Neuronal stem cell (in vitro differentiated cells): ENCODE measurements around the gene MYL2.
A peak's percentile ranks its signal among the peaks of the same experiment; 100 is the strongest.

Source experiments
- DNase-seq: peaks from one replicate; pipeline ENCODE4 v3.0.0-alpha.2; 2013; ENCODE audit warnings: low spot score
- H2AFZ ChIP-seq: one replicate; pipeline ENCODE4 v1.6.1; 2013; ENCODE audit warnings: mild to moderate bottlenecking, low read length, inconsistent platforms
- H2AK5ac ChIP-seq: 2 replicates; pipeline ENCODE4 v1.6.1; 2013; ENCODE audit warnings: low read depth, mild to moderate bottlenecking, inconsistent platforms, low read length, moderate library complexity, mixed read lengths
- H2BK120ac ChIP-seq: 2 replicates; pipeline ENCODE4 v1.6.1; 2013; ENCODE audit warnings: low read depth, mild to moderate bottlenecking, inconsistent platforms, low read length, moderate library complexity, mixed read lengths
- H2BK12ac ChIP-seq: one replicate; pipeline ENCODE4 v1.6.1; 2013; ENCODE audit warnings: low read length, inconsistent platforms
- H2BK15ac ChIP-seq: 2 replicates; pipeline ENCODE4 v1.6.1; 2013; ENCODE audit warnings: mild to moderate bottlenecking, low read length, inconsistent platforms, mixed read lengths
- H2BK5ac ChIP-seq: one replicate; pipeline ENCODE4 v1.6.1; 2013; ENCODE audit warnings: inconsistent platforms, mild to moderate bottlenecking, low read length, moderate library complexity
- H3K14ac ChIP-seq: one replicate; pipeline ENCODE4 v1.6.1; 2013; ENCODE audit warnings: low read length, inconsistent platforms
- H3K18ac ChIP-seq: 2 replicates; pipeline ENCODE4 v1.6.1; 2013; ENCODE audit warnings: low read length, inconsistent platforms
- H3K23ac ChIP-seq: 2 replicates; pipeline ENCODE4 v1.6.1; 2013; ENCODE audit warnings: low read depth, mild to moderate bottlenecking, mixed read lengths, low read length, inconsistent platforms; ENCODE audit not compliant: poor library complexity
- H3K27ac ChIP-seq: replicated peaks from 3 replicates; pipeline ENCODE4 v1.5.1; 2013; ENCODE audit warnings: low read length, inconsistent platforms
- H3K27me3 ChIP-seq, 3 experiments: 2 replicates each; pipeline ENCODE4 v1.6.1; 2013; ENCODE audit warnings: low read length in 3 of 3, mild to moderate bottlenecking in 2 of 3, inconsistent platforms in 1 of 3, low read depth in 1 of 3, mixed read lengths in 1 of 3, moderate library complexity in 1 of 3; ENCODE audit not compliant: control insufficient read depth in 3 of 3, insufficient read depth in 3 of 3
- H3K36me3 ChIP-seq, 2 donors: replicated peaks in 1 of 2; 2 replicates each; pipeline ENCODE4 v1.6.1; 2013; ENCODE audit warnings: low read length in 2 of 2; ENCODE audit not compliant: control insufficient read depth in 2 of 2, insufficient read depth in 2 of 2
- H3K4ac ChIP-seq: 2 replicates; pipeline ENCODE4 v1.6.1; 2013; ENCODE audit warnings: inconsistent platforms, mild to moderate bottlenecking, low read length, moderate library complexity
- H3K4me1 ChIP-seq, 2 donors: 1 replicate in 1 of 2; 2 replicates in 1 of 2; pipeline ENCODE4 v1.6.1; 2013; ENCODE audit warnings: low read length in 2 of 2, low read depth in 1 of 2; ENCODE audit not compliant: control insufficient read depth in 2 of 2, insufficient read depth in 1 of 2
- H3K4me2 ChIP-seq: one replicate; pipeline ENCODE4 v1.6.1; 2013; ENCODE audit warnings: mild to moderate bottlenecking, low read length, inconsistent platforms; ENCODE audit not compliant: insufficient read depth, poor library complexity, severe bottlenecking
- H3K4me3 ChIP-seq, 2 donors: 2 replicates each; pipeline ENCODE4 v1.5.1; 2013; ENCODE audit warnings: low read length in 2 of 2, mild to moderate bottlenecking in 2 of 2, inconsistent platforms in 1 of 2, moderate library complexity in 1 of 2
- H3K79me1 ChIP-seq: one replicate; pipeline ENCODE4 v1.6.1; 2013; ENCODE audit warnings: low read depth, mild to moderate bottlenecking, inconsistent platforms, low read length, moderate library complexity
- H3K9ac ChIP-seq: one replicate; pipeline ENCODE4 v1.6.1; 2013; ENCODE audit warnings: mild to moderate bottlenecking, low read depth, low read length, inconsistent platforms; ENCODE audit not compliant: poor library complexity
- H3K9me3 ChIP-seq, 2 donors: replicated peaks in 1 of 2; 2 replicates each; pipeline versions ENCODE3 to v1.6.1; 2013; ENCODE audit warnings: low read length in 2 of 2, mild to moderate bottlenecking in 2 of 2, inconsistent platforms in 1 of 2, low read depth in 1 of 2, mixed read lengths in 1 of 2, moderate library complexity in 1 of 2; ENCODE audit not compliant: control insufficient read depth in 2 of 2, insufficient read depth in 1 of 2
- H4K8ac ChIP-seq: one replicate; pipeline ENCODE4 v1.6.1; 2013; ENCODE audit warnings: low read depth, mild to moderate bottlenecking, inconsistent platforms, low read length, moderate library complexity
- H4K91ac ChIP-seq: one replicate; pipeline ENCODE4 v1.6.1; 2013; ENCODE audit warnings: low read length, low read depth, mild to moderate bottlenecking, inconsistent platforms; ENCODE audit not compliant: poor library complexity
- WGBS, 2 donors: extraction: QIAGEN DNeasy Blood & Tissue Kit; methylation state at CpG; one replicate each; pipeline ENCODE4 v1.1.7; 2013; ENCODE audit warnings: missing lambda C conversion rate in 2 of 2, mixed read lengths in 1 of 2; ENCODE audit not compliant: insufficient read length in 2 of 2, insufficient replicate concordance in 1 of 2; ENCODE audit errors: extremely low coverage in 2 of 2; 5-methylcytosine and 5-hydroxymethylcytosine counted together

MYL2 gene

DNA sequence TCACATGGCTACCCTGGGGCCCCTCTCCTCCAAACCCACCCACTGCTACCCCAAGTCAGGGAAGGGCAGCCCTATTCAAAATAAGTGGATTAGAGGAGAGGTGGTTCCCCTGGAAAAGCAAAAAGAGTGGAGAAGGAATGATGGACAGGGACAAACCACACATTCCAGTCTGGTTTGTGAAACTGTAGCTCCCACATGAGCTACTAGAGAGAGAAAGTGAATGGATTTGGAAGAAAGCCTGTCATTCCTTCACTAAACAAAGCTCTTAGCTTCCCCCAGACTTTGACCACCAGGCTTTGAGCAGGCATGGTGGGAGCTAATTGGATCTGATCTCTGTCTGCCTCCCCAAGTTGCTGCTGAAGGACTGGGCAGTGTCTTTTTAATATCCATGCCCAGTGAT lies 45.6 kb downstream of the MYL2 start:
- Histone ChIP-seq H3K18ac (no peak overlapping the region), H2BK15ac (no peak overlapping the region), H2AK5ac (no peak overlapping the region), H3K4me2 (no peak overlapping the region), H3K4me1 (no peaks in the 10 kb centered on the region), H2BK5ac (no peak overlapping the region), H3K9ac (no peak overlapping the region), H3K9me3 (no peaks in the 10 kb centered on the region), H2BK120ac (no peak overlapping the region), H3K27ac (peak overlapping the region; percentile 9), H3K27me3 (no peaks in the 10 kb centered on the region), H3K36me3 (no peaks in the 10 kb centered on the region), H4K91ac (no peak overlapping the region), H3K4me3 (no peak overlapping the region), H3K4ac (no peak overlapping the region), H3K23ac (no peak overlapping the region), H3K79me1 (no peaks in the 10 kb centered on the region), H2AFZ (no peak overlapping the region), H3K14ac (no peak overlapping the region), H4K8ac (no peak overlapping the region), H2BK12ac (no peak overlapping the region)
- DNase-seq, result no peak

DNA sequence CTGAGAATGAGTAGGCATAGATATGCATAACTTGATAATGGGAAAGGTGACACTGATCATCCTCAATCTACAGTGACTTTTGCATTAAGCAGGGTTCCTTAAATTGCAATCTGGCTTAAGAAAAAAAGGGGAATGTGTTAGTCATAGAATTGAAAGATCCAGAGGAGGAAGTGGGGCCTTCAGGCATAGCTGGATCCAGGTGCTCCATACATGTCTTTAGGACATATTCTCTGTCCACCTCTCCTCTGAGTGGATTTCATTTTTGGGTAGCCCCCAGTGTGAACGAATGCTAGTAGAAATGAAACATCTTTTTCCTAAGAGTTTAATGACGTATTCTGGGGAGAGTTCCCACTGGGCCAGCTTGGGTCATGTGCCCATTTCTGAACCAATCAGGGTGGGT lies 46.0 kb downstream of the MYL2 start:
- WGBS, 2 donors, result no CpG with 5 or more reads among the region's 2 CpGs
- no peaks in the 10 kb centered on the region for H3K4me1 ChIP-seq
- H3K27ac ChIP-seq, result no peak overlapping the region

DNA sequence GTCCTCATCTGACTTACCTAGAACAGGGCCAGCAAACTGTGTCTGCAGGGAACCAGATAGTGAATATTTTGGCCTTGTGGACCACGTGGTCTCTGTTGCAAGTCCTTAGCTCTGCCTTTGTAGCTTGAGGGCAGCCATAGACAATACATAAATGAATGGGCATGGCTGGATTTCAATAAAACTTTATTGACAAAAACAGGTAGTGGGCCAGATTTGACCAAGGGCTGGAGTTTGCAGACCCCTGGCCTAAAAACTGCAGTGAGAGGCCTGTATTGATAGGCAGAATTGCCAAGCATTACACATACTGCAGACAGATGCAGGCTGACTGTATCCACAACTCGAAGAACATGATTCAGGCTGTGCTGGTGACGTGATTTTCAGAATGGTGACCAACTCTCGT lies 48.3 kb downstream of the MYL2 start:
- no CpG with 5 or more reads among the region's 4 CpGs for WGBS, 2 donors
- DNase-seq, result no peak
- Histone ChIP-seq H2AK5ac (no peak overlapping the region), H4K91ac (no peak overlapping the region), H3K4ac (no peak overlapping the region), H2BK12ac (no peak overlapping the region), H3K4me2 (no peak overlapping the region), H2BK120ac (no peak overlapping the region), H4K8ac (no peak overlapping the region), H3K14ac (no peak overlapping the region), H2BK5ac (no peak overlapping the region), H2AFZ (no peak overlapping the region), H3K27me3 (no peaks in the 10 kb centered on the region), H2BK15ac (no peak overlapping the region), H3K4me3 (no peak overlapping the region), H3K9ac (no peak overlapping the region), H3K27ac (no peak overlapping the region), H3K79me1 (no peaks in the 10 kb centered on the region), H3K4me1 (no peaks in the 10 kb centered on the region), H3K23ac (no peak overlapping the region), H3K18ac (no peak overlapping the region), H3K36me3 (no peaks in the 10 kb centered on the region), H3K9me3 (peaks cover 0 to 3% of the 10 kb centered on the region in 2 donors)

More for the DNA sequence above, 46.0 kb downstream of the MYL2 start:
- Histone ChIP-seq H3K4me3 (no peak overlapping the region), H4K91ac (no peak overlapping the region), H3K4ac (no peak overlapping the region), H3K14ac (no peak overlapping the region), H3K23ac (no peak overlapping the region), H2AK5ac (no peak overlapping the region), H3K18ac (no peak overlapping the region), H3K36me3 (no peaks in the 10 kb centered on the region), H2BK15ac (no peak overlapping the region), H2BK12ac (no peak overlapping the region), H3K27me3 (no peaks in the 10 kb centered on the region), H4K8ac (no peak overlapping the region), H3K9ac (no peak overlapping the region), H3K9me3 (no peaks in the 10 kb centered on the region), H3K4me2 (no peak overlapping the region), H3K79me1 (no peaks in the 10 kb centered on the region), H2AFZ (no peak overlapping the region), H2BK120ac (no peak overlapping the region), H2BK5ac (no peak overlapping the region)
- DNase-seq, result no peak

- H3K14ac ChIP-seq, result no peak overlapping the region
- H3K79me1 ChIP-seq, result no peaks in the 10 kb centered on the region
- no peak overlapping the region for H2AFZ ChIP-seq
These were observed 50.6 kb downstream of the MYL2 start for GRCh38 chr12:110869803-110870202.

More at GRCh38 chr12:110869803-110870202, 50.6 kb downstream of the MYL2 start:
- Histone ChIP-seq H3K9me3 (peaks cover 0 to 3% of the 10 kb centered on the region in 2 donors), H2BK15ac (no peak overlapping the region), H3K4me1 (no peaks in the 10 kb centered on the region), H4K91ac (no peak overlapping the region), H3K4me2 (no peak overlapping the region), H3K18ac (no peak overlapping the region), H3K27ac (no peak overlapping the region), H2BK5ac (no peak overlapping the region), H3K36me3 (no peaks in the 10 kb centered on the region), H2BK12ac (no peak overlapping the region), H3K23ac (no peak overlapping the region), H2AK5ac (no peak overlapping the region), H3K4ac (no peak overlapping the region), H4K8ac (no peak overlapping the region), H3K9ac (no peak overlapping the region), H2BK120ac (no peak overlapping the region), H3K4me3 (no peak overlapping the region), H3K27me3 (no peaks in the 10 kb centered on the region)
- WGBS, 2 donors, result no CpG with 5 or more reads among the region's 5 CpGs
- no peak for DNase-seq
